HL-60/S4 treated with phorbol 12-myristate 13-acetate at 8.2 ng/mL for 4 days and 3 days (cell line): ENCODE measurements around the gene THSD7A.

Experiments
- in situ Hi-C: fragments of 300-500 bp; cut with MboI; formaldehyde crosslinking; loops from 2 replicates; pipeline ENCODE4 v1.15.0; 2022; ENCODE audit warnings: low sequenced_read_pairs

Gene THSD7A

DNA sequence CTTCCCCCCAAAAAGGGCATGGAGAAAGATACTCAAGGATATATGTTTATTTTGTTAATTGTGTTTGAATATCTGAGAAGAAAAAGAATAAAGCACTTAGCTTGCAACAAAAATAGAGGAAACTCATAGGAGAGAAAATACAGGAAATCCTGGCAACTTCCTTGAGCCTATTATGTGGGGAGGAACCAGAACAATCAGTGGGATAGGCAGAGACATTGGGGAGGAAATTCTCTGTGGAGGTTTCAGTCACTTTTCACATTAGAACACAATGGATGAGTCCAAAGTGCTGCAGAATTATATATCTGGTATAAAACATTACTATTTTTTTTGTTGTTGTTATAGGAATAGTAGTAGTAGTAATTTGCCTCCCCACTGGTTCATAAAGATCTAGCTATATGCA, 240.1 kb downstream of the THSD7A start:
- in situ Hi-C loops: no loop called here

DNA sequence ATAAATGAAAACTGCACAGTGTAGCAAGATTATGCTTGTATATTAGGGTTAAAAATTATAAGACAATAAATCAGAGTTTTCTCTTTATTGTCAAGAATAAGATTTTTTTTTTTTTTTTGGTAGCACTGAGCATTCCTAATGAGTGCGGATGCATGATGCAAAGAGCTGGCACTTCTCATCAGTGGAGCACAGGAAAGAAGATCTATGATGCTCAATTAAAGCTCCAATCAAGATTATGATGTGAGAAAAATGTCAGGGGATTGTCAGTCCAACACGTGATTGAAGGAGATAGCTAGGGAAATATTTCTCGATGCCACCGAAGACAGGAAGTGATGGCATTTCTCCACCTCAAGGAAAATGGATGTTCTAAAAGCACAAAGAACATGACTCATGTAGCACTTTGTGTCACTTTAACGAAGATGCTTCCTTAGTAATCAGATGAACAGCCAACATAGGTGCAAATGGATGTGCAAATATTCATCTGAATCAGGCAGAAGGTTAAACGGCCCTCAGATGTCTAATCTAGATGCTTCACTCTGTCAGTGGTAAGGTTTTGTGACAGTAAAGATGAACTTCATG, 240.9 kb downstream of the THSD7A start:
- in situ Hi-C loops: no loop called here

- in situ Hi-C loops: no loop called here
Observed at GRCh38 chr7:11589251-11589650, 242.7 kb downstream of the THSD7A start.

DNA sequence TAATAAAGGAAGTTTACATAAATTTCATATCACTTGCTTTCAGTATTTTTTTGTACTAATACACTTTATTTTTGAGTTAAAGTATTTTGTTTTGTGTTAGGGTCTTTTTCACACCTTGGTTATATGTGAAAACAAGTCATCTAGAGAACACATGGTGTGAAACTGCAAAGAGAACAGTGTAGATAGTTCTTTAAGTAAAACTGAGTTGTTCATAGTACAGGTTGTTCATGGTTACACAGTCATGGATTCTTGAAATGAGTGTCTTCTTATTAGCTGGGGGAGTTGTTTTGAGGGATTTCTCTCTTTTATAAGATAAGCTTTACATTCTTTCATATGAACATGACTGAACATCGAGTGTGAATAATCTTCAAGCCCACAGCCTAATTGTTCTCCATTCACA, 244.2 kb downstream of the THSD7A start:
- in situ Hi-C loops: no loop called here

GRCh38 chr7:11587048-11587447, 244.9 kb downstream of the THSD7A start:
- in situ Hi-C loops: no loop called here

- in situ Hi-C loops: no loop called here
Observed at GRCh38 chr7:11584406-11585031, 247.5 kb downstream of the THSD7A start.

DNA sequence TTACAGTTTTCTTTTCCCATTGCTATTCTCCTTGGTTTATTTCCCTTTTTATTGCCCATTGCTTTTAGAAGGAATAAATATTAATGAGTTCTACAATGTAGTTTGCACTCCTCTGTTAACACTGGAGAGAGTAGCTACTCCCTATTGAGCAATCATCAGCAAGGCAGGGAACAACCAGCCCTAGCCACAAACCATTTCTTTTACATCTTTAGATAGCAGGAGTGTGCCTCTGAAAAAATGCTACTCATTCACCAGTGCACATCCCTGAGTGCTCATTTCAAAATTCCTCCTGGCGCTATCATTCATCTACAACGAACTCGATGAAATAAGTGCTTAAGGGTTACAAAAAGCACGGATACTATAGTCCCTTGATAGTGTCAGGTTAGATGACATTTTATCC, 252.9 kb downstream of the THSD7A start:
- in situ Hi-C loops: no loop called here

DNA sequence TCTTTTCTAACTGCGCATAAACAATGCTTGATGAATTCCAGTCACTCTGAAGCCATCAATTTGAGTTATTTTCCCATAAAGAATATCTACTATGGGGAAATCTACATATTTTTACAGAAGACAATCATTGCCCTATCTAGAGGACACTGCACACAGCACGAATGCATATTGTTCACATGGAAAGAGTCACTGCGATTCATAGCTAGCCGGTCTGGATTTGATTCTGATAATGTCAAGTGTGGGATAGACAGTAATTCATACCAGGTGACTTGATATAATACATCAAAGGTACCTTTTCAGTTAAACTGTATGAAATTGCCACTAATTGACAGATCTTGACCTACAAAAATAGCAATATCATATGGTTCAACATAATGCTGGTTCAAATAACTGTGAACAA, 255.7 kb downstream of the THSD7A start:
- in situ Hi-C loops: no loop called here

DNA sequence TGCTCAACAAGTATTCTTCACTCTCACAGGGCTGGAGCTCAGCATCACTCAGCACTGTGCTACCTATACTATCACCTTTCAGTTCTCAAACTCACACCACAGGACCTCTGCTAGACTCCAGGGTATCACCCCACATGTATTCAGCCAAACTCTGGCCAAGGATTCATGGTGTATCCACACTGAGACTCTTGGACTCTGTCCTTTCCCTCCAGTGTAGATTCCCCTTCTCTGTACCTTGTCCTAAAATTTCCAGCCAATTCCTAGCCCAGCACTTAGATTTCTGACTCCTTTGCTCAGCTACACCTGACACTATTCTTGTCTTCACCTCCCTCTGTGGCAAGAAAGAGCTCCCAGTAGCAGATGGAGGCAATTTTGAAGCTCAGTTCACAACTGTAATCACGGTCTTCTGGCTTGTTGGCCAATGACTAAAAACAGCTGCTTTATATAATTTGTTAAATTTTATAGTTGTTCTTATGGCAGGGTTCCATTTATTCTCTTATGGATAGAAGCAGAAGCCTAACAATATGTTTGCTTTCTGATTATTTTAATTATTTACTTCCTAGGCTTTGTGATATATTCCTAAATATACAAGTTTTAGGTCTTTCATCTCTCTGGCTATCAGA, 258.8 kb downstream of the THSD7A start:
- in situ Hi-C loops: no loop called here

DNA sequence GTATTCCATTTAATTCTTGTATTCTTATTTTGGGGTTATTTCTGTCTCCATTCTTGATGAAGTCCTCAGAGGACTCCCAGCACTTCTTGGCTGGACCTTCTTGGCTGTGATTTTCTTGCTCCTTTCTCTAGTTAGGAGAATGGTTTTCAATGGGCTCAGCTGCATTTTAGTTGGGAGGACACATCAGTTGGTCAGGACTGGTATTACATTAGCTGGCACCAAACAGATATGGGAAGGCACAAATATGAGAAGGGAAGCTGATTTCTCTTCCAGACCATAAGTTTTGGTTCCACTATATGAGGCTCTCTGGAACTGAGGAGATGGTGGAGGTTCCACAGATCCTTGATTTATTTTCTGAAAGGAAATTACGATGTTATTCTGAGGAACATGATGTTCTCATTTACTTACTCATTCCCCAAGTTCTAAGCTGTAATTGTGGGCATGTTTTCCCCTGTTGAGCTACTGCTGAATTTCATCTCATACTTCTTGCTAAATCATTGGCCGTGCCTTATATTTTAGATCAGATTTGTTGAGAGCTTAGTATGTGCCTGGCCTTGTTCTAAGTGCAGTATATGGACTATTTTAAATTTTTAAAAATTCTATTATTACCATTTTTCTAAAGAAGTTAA, 261.0 kb downstream of the THSD7A start:
- in situ Hi-C loops: no loop called here

- in situ Hi-C loops: no loop called here
Observed at GRCh38 chr7:11570205-11570604, 261.8 kb downstream of the THSD7A start.

- in situ Hi-C loops: no loop called here
Observed at GRCh38 chr7:11567571-11567970, 264.4 kb downstream of the THSD7A start.

DNA sequence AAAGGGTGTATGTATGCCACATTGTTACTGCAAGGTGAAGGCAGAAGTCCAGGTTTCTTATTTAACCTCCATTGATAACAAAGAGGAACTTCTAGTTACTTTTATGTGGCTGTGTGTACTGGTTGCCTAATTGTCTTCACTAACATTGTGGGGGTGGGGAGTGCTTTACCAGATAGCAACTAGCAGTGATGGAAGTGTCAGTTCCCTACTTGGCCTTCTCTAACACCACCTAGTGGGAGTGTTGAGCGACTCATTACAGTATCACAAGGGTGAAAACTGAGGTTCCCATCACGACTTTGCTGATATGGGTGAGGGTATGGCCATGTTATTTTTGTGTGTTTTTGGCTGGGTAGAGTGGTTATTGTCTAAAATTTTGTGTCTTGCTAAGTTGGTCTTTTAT, 274.4 kb downstream of the THSD7A start:
- in situ Hi-C loops: no loop called here

DNA sequence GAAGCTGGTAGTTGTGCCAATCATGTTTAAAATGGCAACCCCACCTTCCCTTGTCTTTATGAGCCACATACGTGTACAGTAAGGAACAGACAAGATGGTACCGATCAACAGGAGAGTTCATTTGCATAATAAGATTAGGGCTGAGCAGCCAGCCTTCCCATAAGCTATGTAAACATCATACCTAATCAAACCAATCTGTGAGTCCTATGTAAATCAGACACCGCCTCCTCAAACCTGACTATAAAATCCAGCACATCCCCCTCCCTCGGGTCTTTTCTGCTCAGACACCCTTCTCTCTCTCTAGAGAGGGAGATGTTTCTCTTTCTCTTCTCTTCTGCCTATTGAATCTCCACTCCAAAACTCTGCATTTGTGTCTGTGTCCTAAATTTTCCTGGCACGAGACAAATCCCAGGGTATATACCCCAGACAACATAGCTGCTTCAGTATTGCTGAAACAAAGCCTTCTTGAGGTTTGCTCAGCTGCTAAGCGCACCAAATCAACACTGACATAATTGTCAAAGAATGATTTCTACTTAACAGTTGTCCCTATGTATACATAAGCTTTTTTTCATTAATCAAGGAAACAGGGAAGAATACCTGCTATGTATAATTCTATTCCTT, 279.2 kb downstream of the THSD7A start:
- in situ Hi-C loops: no loop called here

GRCh38 chr7:11551470-11551869, 280.5 kb downstream of the THSD7A start:
- in situ Hi-C loops: no loop called here

DNA sequence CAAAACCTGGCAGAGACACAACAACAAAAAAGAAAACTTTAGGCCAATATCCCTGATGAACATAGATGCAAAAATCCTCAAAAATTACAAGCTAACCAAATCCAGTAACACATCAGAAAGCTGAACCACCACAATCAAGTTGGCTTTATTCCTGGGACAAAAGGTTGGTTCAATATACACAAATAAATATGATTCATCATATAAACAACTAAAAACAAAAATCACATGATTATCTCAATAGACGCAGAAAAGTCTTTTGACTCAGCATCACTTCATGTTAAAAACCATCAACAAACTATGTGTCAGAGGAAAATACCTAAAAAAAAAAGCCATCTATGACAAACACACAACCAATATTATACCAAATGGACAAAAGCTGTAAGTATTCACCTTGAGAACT, 283.5 kb downstream of the THSD7A start:
- in situ Hi-C loops: no loop called here

DNA sequence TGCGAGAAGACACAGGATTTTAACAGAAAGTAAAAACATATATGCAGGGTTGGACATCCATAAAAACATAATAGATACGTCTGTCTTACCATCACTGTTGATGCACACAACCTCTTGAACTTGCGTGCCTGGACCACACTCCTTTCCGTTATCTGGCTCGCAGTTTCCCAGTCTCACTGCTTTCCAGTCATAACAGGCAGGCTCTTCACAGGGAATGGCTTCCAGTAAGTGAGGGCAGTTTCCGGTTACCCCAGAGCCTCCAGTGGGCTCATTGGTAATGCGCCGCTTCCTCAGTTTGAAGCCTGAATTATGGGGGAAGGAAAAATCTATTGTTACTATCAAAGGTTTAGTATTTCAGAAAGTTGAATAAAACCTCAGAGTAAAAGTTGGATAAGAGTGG, 290.7 kb downstream of the THSD7A start:
- in situ Hi-C loops: no loop called here

- in situ Hi-C loops: no loop called here
Observed at GRCh38 chr7:11540271-11540761, 291.7 kb downstream of the THSD7A start.

DNA sequence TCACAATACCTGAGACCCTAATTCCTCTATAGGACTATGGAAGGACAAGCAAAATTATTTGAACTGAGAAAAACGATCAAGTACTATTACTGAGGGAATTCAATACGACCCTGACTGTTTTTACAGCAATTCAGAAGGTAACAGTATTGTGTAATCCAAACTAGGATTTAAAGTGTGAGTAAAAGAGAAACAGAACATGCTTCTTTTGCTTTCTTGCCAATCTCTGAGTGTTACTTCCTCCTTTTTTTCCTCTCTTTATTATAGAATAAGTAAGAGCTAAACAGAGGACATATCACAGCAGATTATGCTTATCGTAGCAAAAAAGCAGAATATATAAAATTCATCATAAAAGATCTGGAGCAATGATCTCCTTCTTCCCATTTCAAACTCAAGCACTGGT, 292.1 kb downstream of the THSD7A start:
- in situ Hi-C loops: no loop called here

GRCh38 chr7:11538751-11539299, 293.2 kb downstream of the THSD7A start:
- in situ Hi-C loops: no loop called here

- in situ Hi-C loops: no loop called here
Observed at GRCh38 chr7:11533229-11533820, 298.7 kb downstream of the THSD7A start.
